HG03196 (cell line): ENCODE results near the gene VASH1.

Experiments
- ATAC-seq: cut with Tn5 transposase; IDR thresholded peaks from one replicate; pipeline ENCODE4 v1.9.1; 2021; ENCODE audit not compliant: unreplicated experiment

Gene VASH1

DNA sequence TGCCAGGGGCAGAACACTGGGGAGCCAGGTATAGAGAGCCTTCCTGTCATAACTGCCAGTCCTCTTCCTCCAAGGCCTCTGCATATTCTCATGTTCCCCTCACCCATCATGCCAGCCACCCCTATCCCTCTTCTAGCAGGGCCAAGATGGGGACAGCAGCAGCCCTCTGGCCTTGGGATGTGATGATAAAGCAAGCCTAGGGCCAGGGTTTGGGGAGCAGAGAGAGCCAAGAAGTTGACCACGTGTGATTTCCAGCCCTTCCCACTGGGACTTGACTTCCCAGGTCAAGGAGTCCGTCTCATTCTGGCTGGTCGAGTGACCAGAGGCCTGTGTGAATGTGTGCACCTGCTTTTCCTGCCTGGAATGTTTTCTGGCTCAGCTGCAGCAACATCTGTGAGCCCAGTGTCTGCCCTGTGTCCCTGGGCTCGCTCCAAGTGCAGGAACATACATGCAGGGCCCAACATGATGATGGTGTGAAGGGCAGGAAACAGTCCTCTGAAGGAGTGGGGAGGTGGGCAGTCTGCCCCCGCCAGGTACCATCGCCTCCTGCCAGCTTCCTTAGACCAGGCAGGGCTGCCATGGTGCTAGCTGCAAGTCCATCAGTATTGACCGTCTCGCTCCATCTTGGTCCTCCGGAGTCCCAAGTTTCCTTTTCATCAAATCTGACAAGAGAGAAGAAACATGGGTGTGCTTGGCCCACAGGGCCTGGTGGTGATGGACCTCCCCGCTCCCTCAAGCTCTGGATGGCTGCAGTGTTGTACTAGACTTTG lies 21.0 kb downstream of the VASH1 start:
- ATAC-seq = no peak

DNA sequence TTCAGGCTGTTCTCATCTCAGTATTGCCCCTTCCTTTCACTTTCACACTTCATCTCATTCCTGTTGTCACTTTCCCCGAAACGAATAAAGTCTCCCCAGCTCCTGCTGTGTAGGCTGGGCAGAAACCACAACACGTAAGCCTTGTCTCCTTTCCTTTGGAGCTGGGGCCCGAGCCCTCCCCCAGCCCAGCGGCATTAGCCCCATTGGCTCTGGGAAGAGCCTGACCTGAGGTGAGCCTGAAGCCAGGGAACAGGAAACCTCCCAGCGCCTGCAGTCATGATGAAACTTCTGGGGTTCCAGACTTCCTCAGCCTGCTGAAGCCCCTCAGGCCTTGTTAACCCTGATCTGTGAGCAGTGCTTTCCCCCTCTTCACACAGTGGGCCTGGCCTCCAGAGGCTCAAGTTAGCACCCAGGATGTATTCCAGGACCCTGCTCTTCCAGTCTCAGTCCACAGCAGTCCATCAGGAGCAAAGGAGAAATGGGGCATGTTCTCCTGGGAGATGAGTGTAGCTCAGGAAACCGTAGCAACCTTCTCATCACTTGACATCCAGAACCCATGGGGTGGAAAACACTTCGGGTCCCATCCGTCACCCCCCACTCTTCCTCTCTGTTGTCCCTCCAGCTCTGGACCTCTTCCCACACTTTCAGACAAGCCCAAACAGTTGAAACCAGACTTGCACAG lies 21.8 kb downstream of the VASH1 start:
- ATAC-seq = no peak

DNA sequence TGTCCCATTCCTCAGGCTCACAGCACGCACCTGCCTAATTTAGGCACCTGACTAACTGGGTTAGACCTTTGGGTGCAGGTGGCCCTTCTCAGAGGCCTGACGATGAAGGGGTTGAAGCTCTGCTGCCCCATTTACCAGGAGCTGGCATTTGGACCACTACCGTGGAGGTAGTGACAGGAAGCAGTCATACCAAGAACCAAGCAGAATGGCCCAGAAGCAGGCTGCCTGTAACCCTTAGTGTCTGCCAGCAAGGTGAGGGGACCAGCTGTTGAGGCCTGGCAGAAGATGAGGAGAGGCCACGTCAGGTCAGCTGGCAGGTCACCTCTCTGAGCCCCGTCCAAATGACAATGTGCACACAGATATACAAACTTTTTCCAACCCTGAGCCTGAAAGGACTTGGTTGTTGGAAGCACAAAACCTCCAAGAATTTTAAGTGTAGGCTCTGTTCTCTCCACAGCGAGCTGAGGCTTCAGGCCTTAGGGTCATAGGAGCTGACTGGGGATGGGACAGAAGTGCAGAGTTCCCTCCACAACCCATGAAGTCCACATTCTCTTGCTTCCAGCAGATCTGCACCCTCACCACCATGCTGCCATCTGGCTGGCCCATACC lies 23.1 kb downstream of the VASH1 start:
- ATAC-seq = no peak

GRCh38 chr14:76784881-76785280 lies 23.6 kb downstream of the VASH1 start:
- no peak for ATAC-seq

DNA sequence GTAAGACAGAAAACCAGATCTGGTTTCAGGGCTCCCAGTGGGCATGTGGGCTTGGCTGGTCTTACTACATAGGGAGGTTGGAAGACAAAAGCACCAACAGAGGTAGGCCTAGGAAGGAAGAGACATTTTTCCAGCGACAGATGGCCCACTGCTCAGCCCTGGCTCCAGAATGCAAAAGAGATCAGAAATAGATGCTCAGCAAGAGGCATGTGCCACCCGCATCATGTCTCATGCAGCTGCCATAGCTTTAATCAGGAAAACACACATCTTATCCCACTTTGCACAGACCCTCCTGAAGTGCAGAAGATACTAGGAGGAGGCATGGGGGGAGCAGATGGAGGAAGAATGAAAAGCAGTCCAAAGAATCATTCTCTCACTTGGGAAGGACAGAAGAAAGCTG lies 25.3 kb downstream of the VASH1 start:
- no peak for ATAC-seq

- no peak for ATAC-seq
These were observed 31.2 kb downstream of the VASH1 start for GRCh38 chr14:76792422-76792821.

DNA sequence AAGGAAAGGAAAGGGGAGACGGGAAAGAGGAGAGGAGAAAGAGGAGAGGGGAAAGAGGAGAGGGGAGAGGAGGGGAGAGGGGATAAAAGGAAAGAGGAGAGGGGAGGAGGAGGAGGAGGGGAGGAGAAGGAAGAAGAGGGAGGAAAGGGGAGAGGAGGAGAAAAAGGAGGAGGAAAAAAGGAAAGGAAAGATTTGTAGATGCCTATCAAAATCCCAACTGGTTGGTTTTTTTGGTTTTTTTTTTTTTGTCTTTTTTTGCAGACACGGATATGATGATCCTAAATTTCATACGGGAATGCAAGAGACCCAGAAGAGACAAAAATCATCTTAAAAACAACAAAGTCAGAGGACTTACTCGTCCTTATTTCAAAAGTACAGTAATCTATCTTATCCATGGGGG lies 32.1 kb downstream of the VASH1 start:
- no peak for ATAC-seq

DNA sequence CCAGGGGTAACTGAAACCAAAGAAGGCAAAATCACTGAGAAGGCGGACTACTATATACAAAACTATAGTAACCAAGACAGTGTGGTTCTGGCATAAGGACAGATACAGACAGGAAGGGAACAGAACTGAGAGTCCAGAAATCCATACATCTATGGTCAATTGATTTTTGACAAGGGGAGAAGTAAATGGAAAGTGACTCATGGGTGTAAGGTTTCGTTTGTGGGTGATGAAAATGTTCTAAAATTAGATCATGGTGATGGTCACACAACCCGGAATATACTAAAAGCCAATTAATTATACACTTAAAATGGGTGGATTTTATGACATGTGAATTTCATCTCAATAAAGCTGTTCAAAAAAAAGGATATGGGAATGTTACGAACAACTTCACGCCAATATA lies 32.7 kb downstream of the VASH1 start:
- no peak for ATAC-seq

GRCh38 chr14:76806446-76806845 lies 45.2 kb downstream of the VASH1 start:
- ATAC-seq = no peak

GRCh38 chr14:76808011-76808410 lies 46.7 kb downstream of the VASH1 start:
- ATAC-seq = no peak

GRCh38 chr14:76808990-76809389 lies 47.7 kb downstream of the VASH1 start:
- ATAC-seq = no peak

- no peak for ATAC-seq
These were observed 49.3 kb downstream of the VASH1 start for GRCh38 chr14:76810525-76810924.

GRCh38 chr14:76810953-76811400 lies 49.7 kb downstream of the VASH1 start:
- ATAC-seq = no peak

GRCh38 chr14:76811561-76811960 lies 50.3 kb downstream of the VASH1 start:
- no peak for ATAC-seq

GRCh38 chr14:76812093-76812421 lies 50.8 kb downstream of the VASH1 start:
- ATAC-seq = peak; percentile 25

GRCh38 chr14:76812422-76813383 lies 51.4 kb downstream of the VASH1 start, which contains the start of gene ANGEL1:
TSS of gene ANGEL1 (minus strand) at chr14:76812882. CDS start at chr14:76812827, 55 bp downstream.
- ATAC-seq = peak; percentile 75

DNA sequence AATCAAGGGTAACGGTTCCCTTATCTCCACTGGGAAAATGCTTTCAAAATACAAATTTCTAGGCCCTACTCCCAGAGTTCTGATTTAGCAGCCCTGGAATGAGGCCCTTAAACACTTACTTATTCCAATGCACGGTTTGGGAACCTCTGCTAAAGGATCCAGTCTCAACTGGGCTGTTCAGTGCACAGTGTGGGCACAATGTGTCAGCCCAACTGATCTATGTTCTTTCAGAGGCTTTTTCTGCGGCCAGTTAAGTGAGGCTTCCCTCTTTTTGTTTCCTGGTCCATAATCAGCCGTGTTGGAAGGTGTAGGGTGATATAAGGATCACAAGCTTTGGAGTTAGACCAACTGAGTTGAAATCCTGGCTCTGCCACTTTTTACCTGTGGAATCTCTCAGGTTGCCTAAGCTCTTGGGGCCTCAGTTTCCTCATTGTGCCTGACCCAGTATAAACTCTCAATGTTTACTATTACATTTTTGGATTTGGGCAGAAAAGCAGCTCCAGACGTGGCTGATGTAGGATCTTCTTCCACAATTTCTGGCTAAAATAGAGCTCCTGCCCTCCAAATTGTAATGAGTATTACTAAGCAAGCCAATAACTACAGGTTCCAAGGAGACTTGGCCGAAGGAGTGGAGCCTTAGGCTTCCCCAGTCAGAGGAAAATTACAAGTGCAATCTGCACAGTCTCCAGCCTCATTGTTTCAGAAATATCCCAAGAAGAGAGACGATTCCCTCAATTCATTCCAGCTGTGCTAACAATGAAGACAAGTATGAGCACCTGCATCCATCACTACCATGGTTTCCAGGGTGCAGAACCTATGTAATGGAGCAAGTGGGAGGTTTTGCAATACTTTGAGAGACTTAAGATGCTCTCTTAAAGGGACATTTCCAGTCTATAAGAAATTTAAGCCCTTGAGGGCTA lies 53.7 kb downstream of the VASH1 start:
- ATAC-seq = no peak

DNA sequence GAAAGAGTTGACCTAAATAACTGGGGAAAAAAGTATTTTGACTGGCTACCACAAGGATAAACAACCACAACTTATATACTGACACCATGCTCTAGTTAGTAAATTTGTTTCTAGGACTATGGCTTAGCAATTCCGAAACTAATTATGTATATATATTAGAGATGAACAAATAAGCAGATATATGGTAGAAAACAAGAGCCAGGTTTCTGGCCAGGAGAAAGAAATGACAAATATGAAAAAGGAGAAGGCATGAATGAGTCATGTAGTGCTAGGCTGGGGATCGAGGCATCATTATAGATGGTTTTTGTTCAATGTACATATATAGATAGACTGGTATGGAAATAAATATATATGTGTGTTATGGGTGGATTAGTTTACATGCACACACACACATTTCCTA lies 59.4 kb downstream of the VASH1 start:
- ATAC-seq = no peak

DNA sequence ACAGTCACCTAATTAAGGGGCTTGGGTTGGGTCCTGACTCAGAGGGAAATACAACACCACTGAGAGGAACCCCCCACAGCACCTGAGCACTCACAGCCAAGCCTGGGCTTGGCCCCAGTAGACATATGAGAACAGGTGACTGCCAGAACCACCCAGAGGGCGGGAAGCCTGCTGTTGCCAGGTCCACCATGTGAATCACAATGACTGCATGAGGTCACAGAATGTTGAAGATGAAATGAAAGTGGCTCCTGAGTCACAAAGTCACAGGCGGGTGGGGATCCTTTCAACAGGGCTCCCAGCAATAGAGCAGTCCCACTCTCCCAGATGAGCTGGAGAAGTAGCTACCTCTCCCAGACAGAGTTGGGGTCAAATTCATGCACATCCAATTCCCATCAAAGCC lies 64.9 kb downstream of the VASH1 start, which contains the start of gene LRRC74A:
LRRC74A (plus strand) TSS at position 287 of the 400 bp plus-strand sequence. CDS start 290 bp downstream, outside the sequence.
- no peak for ATAC-seq
